PC-3 (cell line): ENCODE results near the gene PFKL.

Experiments
- EZH2 ChIP-seq: fragments of 300-600 bp; sonication (generic); IDR thresholded peaks from one replicate; pipeline ENCODE4 v1.6.1; 2017; ENCODE audit warnings: antibody characterized with exemption, mild to moderate bottlenecking, low read length; ENCODE audit not compliant: unreplicated experiment
- EZH2phosphoT487 ChIP-seq: fragments of 300-600 bp; sonication (generic); IDR thresholded peaks from 2 replicates; pipeline ENCODE4 v1.6.1; 2018; ENCODE audit warnings: mild to moderate bottlenecking, antibody characterized with exemption, low read length, borderline replicate concordance
- TF ChIP-seq, protein P1 (sequence below): fragments of 300-600 bp; sonication (generic); conservative IDR thresholded peaks from 2 replicates; pipeline ENCODE4 v1.5.1; 2017; ENCODE audit warnings: antibody characterized with exemption, low read depth, mild to moderate bottlenecking, low read length

GRCh38 chr21:44313451-44313850 lies 13.6 kb downstream of the PFKL start:
- TF ChIP-seq, protein P1, sequence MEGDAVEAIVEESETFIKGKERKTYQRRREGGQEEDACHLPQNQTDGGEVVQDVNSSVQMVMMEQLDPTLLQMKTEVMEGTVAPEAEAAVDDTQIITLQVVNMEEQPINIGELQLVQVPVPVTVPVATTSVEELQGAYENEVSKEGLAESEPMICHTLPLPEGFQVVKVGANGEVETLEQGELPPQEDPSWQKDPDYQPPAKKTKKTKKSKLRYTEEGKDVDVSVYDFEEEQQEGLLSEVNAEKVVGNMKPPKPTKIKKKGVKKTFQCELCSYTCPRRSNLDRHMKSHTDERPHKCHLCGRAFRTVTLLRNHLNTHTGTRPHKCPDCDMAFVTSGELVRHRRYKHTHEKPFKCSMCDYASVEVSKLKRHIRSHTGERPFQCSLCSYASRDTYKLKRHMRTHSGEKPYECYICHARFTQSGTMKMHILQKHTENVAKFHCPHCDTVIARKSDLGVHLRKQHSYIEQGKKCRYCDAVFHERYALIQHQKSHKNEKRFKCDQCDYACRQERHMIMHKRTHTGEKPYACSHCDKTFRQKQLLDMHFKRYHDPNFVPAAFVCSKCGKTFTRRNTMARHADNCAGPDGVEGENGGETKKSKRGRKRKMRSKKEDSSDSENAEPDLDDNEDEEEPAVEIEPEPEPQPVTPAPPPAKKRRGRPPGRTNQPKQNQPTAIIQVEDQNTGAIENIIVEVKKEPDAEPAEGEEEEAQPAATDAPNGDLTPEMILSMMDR = no peak
- TF ChIP-seq EZH2 (no peak), EZH2phosphoT487 (no peak)
